HG03521 (cell line): Measurements from ENCODE around the gene ZDHHC8.

Experiments
- ATAC-seq: cut with Tn5 transposase; IDR thresholded peaks from one replicate; pipeline ENCODE4 v1.9.1; 2021; ENCODE audit warnings: mild to moderate bottlenecking, moderate library complexity; ENCODE audit not compliant: unreplicated experiment

The ZDHHC8 gene

DNA sequence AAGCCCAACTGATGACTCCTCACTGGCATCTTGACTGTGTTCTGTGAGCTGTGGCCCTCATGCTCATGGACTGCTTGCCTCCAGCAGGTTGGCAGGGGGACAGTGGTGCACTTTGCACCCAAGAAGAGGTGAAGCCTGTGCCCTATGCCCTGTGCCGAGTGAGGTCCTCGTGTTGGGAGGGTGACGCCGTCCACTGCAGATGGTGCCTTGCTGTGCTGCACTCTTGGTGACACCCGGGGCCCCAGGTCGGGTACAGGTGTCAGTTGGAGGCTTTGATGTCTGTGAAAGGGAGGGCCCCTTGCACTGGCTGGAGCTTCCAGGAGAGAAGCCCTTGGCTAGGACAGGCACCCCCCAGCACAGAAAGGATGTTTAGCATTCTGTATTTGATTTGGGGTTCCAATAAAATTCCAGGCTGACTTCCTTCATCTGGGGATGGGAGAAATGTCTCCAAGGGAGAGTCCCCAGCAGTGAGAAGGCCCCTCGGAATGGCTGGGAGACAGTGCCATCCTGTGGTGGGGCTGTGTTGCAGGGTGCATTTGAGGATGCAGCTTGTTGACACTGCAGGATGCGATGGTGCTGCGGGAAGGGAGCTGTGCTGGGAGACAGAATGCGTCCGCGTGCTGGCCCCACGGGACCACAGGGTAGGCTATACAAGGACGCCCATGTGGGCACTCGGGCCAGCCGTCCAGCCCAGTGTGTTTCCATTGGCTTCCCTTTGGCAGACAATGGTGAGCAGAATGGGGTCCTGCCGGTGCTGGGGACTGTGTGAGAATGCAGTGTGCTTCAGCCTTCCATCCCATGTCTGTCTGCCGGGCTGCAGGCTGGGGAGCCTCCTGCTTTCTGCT lies 2.5 kb upstream of the ZDHHC8 start:
- ATAC-seq = no peak

DNA sequence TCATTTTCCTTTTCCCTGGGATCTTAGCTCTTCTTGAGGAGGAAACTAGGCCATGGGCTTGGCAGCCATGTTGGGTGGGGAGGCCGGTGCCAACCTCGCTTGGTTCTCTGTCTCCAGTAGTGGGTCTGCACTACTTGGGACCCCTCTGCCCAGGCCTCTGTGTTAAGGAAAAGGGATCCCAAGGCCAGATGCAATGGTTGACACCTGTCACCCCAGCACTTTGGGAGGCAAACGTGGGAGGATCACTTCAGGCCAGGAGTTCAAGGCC lies 1.9 kb upstream of the ZDHHC8 start:
- ATAC-seq = no peak

DNA sequence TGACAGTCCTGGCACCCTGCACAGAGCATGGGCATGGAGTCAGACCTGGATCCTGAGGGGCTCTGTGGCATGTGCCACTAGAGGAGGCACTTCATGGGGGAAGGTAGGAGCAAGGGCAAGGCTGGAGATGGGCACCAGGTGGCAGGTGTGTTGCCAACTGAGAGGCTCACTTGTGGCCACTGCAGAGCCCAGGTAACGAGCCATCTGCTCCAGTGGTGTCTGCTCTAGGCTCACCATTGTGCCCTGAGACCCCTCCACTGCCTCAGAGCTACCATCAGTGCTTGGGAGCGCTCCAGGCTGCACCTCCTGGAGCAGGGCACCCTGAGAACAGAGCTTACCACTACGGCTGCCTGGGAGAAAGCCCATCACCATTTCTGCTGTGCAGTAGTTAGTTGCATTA lies 1.3 kb upstream of the ZDHHC8 start:
- no peak for ATAC-seq

DNA sequence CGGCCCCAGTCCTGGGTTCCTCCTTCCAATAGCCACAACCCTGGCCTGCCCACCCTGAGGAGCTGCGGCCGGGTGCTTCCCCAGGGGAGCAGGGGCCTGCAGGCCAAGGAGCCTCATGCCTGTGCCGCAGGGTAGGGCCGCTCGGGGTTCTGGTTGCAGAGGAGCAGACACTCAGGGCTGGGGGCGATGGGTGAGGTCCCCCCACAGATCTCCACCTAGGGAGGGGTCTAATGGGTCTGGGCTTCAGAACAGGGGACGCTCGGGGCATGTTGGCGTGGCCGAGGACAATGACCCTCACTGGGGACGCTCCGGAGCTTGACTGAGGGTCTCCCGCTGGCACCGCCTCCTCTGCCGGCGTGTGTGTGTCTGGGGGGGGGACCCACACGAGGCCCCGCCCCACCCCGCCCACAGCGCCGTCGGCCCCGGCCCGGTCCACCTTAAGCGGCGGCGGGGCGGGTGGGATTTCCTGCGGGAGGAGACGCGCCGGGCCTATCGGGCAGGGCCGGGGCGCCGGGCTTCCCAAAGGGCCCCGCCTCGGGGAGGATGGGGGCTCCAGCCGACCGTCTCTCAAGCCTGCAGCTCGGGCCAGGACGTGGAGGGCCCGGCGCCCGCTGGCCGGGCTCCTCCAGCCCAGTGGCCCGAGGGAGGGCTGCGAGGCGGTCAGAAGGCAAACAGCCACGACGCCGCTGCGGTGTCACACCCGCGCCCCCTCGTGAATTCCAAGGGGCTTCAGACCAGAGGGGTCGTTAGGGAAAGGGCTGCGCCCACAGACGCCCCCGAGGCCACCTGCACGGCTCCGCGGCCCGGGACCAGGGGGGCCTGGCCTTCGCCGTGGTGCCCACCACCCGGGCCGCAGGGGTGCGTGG lies 640 bp upstream of the ZDHHC8 start:
- peak; percentile 39 for ATAC-seq

DNA sequence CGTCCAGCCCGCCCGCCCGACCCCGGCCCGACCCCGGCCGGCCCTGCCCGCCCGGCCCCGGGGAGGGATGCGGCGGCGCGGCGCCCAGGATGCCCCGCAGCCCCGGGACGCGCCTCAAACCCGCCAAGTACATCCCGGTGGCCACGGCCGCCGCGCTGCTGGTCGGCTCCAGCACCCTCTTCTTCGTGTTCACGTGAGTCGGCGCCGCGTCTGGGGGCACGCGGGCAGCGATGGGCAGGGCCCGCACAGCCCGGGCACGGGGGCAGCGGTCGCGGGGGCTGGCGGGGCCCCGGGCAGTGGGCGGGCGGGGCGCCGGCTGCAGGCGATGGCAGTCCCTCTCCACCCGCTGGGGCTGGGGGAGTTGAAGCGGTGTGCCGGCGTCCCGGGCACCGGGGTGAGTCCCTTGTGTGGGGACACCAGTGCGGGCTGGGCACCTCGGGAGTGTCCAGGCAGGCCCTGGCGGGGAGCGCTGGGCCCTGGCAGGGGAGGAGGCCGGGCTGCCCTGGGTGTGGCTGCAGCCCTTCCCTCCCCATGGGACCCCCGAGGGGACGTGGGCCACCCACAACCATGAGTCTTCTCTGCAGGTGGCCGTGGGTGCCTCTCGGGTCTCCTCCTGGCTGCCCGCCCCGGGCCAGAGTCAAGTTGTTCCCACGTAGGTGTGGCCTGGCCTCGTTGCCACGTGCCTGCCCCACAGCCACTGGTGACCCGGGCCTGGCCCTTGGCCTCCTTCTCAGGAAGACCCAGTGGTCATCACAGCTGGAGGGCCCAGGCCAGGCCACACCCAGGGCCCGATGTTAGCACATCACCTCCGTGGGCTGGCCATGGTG lies 468 bp downstream of the ZDHHC8 start:
- no peak for ATAC-seq

DNA sequence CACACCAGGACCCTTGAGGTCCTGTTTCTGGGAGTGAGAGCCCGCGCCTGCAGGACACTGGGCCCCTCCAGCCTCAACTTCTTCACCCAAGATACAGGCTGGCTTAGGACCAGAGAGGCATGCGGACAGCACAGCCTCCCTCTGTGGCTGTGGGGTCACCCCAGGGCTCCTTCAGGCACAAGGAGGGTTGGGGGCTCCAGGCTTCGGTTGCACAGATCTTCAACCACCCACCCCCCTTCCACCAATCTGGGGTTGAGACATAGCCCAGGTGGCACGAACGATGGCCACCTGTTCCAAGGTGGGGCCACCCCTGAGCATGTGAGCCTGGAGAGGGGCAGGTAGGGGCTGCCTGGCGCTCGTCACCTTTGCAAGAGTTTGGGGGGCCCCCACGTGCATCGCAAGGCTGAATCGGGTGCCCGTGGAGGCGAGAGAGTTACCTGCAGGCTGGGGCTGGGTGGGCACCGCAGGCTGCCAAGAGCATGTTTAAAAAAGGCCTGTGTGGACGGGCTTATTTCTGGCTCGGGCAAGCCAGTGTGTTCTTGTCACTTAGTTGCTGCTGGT lies 1.2 kb downstream of the ZDHHC8 start:
- no peak for ATAC-seq

DNA sequence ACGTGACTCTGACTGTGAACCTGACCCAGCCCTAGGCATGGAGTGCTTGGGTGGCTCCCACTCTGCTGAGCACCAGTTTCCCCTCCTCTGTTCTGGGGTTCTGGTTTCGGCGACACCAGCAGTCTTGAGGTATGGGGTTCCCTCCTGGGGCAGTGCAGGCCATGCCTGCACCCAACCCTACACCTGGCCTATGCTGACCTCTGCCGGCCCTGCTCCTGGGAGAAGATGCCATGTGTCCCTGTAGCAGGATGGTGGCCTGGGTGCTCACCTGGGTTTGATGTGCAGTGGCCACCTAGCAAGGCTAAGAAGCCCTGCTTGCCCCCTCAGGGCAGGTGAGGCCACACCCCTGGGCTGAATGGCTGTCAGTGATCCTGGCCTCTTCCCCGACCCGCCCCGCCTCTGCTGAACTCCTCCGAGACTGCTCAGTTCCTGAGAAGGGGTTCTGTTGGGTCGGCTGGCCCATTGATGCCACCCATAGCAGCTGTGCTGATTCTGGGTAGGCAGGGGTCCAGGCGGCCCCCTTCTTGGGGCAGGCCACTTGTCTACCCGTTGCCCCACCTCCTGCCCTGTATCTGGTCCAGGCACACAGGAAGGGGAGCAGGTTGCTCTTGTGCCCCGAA lies 2.4 kb downstream of the ZDHHC8 start:
- ATAC-seq = no peak

DNA sequence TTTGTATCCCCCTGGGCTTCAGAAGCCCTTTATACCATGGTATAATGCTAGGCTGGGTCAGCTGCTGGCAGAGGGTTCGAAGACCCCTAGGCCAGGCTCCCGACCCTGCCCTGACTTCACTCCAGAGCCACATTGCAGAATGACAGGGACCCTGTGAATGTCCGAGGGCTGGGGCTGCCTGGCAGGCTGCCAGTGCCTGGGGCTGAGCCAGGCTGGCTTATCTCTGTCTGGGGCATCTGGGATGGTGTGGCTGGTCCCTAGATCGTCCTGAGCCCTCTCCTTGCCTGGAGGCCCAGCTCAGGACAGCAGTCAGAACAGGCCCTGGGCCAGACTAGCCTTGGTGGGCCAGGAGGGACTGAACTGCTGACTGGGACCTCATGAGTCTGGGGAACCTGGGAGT lies 3.7 kb downstream of the ZDHHC8 start:
- no peak for ATAC-seq

DNA sequence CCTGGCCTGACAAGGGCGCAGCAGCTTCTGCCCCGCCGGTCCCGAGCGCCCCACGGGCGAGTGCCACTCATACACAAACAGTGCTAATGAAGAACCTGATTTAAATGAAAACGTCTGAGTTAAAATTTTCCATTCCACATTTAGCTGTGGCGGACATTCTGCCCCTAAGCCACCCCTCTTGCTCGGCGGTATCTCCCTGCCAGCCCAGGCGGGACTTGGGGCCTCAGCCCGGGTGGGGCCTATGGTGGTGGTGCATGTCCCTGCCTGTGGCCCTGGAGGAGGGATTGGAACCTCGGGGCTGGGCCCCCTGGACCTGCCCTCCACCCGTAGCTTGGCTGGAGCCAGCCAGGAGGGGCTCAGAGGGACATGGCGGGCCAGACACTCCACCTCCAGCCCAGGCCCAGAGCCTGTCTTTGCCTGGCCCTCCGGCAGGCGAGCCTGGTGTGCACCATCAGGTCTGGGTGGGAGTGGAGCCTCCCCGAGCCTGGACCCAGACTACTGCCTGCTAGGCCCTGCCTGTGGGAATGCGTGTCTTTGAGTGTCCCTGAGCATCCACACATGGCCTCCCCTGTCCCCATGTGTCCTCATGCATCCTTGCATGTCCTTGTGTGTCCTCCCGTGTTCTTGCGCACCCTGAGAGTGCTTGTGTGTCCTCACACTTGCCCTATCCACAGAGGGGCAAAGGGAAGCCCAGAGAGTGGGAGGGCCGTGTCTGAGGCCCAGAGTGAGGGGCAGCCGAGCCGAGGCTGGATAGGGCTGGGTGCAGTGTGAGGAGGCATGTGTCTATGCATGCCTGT lies 4.4 kb downstream of the ZDHHC8 start:
- no peak for ATAC-seq

DNA sequence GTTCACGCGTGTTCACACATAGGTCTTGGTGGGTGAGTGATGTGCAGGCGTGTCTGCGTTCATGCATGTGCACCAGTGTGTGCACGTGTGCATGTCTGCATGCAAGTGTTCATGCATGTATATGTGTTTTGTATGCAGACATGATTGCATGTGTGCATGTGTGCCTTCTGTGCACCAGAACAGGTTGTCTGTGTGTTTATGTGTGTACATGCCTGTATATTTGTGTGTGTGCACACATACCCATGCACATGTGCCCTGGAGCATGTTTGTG lies 4.9 kb downstream of the ZDHHC8 start:
- ATAC-seq = no peak

DNA sequence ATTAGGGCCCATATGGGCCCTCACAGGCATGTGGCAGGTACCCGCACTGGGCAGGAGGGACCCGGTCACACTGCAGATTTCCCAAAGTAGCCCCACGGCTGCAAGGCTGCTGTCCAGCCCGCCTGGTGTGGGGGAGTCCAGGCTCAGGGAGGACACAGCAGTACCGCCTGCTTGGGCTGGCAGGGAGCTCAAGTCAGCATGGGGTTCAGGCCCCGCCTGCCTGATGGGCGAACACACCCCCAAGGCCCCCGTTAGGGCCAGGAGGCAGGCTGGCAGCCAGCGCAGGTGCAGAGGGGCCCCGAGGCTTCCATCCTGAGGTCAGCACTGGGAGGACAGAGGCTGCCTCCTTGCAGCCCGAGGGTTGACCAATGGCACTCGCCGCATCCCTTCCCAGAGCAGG lies 5.5 kb downstream of the ZDHHC8 start:
- ATAC-seq = no peak

DNA sequence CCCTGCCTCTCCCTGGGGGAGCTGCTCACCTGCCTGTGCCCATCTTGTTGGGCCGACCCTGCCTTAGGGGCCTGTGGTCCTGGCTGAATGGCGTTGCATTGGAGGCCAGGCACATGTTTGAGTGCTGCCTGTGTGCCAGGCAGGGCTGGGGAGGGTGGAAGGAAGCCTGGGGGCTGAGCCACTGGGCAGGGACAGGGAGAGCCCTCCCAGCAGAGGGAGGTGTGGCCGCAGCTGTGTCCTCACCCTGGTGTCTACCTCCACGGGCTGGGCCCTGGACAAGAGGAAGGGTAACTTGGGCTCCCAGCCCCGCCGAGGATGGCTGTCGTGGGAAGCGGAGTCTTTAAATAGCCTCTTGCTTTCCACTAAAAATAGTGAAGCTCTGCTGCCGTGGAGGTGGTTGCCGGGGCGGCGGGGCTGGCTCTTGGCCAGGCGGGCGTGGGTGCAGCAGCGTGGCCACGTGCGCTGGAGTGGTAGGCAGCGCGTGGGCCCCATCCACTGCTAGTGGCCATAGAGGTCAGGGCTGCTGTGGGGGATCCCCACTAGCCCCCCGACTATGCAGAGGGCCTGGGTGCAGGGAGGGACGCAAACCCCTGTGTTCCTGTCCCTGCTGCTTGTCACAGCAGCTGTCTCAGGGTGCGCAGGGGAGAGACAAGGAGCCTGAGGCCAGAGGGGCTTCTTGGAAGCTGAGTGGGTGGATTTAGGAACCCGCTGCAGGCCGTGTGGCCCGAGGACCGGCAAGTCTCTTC lies 6.2 kb downstream of the ZDHHC8 start:
- no peak for ATAC-seq

DNA sequence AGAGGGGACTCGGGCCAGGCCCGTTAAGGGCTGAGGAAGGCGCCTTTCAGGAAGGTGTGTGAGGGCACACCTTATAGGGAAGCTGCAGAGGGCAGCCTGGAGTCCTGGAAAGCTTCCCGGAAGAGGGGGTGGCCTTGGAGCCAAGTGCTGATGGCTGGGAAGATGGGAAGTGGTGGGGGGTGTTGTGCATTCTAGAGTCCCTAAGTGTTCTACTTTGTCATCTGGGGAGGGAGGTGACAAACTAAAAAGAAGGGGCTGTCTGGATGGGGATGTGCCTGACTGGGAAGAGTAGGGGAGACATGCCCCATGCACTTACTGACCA lies 6.8 kb downstream of the ZDHHC8 start:
- no peak for ATAC-seq

DNA sequence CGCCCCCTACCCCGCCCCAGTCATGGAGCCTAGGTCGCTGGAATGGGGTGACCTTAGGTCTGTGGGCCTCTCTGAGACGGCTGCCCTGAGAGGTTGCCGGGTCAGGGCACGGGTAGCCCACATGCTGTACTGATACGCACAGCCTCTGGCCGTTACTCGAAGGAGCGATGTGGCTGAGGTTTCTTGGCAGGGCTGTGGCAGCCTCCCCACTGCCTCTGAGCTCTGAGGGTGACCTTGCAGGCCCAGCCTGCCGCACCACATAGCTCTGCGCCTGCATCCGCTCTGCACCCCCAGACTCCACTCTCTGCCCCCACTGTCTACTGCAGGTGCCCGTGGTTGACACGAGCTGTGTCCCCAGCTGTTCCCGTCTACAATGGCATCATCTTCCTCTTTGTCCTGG lies 7.3 kb downstream of the ZDHHC8 start:
- ATAC-seq = no peak

DNA sequence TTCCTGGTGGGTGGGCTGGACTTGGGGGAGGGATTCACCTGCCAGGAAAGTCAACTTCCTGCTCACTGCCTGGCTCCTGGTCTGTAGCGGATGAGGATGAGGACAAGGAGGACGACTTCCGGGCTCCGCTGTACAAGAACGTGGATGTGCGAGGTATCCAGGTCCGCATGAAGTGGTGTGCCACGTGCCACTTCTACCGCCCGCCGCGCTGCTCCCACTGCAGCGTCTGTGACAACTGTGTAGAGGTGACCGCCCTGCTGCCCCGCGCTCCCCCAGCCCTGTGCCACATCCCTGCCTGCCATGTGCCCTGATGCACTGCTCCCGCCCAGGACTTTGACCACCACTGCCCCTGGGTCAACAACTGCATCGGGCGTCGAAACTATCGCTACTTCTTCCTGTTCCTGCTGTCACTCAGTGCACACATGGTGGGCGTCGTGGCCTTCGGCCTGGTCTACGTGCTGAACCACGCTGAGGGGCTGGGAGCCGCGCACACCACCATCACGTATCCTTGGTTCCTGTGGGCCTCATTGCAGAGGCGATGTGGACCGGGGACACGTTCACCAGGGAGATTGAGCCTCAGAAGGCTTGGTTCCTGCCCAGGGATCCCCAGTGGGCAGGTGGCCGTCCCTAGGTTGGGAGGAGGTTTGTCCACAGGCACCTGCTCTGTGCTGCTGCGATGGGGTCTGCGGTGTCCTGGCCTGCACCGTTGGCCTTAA lies 7.9 kb downstream of the ZDHHC8 start:
- ATAC-seq = no peak

DNA sequence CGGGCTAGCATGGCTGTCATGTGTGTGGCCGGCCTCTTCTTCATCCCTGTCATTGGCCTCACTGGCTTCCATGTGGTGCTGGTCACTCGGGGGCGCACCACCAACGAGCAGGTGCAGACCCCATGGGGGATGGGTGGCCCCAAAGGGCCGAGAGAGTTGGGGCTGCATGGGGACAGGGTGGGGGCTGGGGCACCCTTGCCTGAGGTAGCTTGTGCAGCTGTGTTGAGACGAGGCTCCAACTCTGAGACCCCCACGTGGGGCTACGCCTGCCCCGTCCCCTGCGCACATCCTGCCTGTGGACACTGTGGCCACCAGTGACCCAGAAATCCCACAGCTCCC lies 8.5 kb downstream of the ZDHHC8 start:
- ATAC-seq = no peak

DNA sequence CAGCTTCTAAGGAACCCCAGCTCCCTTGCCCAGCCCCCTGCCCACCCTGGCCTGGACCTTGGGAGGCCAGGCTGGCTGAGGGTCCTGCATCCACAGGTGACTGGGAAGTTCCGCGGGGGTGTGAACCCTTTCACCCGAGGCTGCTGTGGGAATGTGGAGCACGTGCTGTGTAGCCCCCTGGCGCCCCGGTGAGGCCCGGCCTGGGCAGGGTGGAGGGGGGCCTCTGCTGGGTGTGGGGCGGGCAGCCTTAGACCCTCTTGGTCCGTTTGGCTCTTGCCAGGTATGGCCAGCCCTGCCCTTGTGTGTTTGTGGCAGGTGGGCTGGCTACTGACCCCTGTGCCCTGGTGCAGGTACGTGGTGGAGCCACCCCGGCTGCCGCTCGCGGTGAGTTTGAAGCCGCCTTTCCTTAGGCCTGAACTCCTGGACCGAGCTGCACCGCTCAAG lies 8.9 kb downstream of the ZDHHC8 start:
- no peak for ATAC-seq

DNA sequence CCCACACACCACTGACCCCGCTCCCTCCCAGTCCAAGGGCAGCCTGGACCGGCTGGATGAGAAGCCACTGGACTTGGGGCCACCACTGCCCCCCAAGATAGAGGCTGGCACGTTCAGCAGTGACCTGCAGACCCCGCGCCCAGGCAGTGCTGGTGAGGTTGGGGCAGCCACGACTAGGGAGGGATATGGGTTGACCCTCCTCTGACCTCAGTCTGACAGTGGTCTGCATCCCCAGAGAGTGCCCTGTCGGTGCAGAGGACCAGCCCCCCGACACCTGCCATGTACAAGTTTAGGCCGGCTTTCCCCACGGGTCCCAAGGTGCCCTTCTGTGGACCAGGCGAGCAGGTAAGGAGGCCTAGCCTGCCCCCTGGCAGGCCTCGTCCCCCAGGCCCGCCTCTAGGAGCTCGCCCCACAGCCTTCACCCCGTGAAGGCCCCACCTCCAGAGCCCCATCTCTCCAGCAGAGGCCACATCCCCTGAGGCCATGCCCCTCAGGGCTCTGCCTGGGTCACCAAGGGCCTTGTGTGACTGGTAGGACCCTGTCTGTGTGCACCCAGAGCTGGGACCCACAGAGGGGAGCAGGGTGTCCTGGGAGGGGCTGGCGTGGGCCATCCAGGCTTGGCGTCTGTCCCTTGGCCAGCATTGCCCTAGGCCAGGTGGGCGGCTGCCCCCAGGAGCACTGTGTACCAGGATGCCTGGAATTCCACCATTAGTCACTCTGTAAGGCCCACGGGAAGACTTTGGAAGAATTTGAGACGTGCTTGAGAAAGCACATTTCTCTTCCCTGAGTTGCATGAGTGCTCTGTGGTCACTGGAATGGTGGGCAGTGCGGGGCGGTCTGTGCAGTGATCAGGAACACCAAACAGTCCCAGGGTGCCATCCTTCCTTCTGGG lies 9.8 kb downstream of the ZDHHC8 start:
- ATAC-seq = no peak
